ENCODE results near the gene RALBP1.
A peak's percentile ranks its signal among the peaks of the same experiment; 100 is the strongest.
"Not testable (repeated sequence)": the region's sequence is repeated elsewhere in the genome, so short reads cannot be mapped to it uniquely, and the experiment has no call there.

RALBP1 gene

DNA sequence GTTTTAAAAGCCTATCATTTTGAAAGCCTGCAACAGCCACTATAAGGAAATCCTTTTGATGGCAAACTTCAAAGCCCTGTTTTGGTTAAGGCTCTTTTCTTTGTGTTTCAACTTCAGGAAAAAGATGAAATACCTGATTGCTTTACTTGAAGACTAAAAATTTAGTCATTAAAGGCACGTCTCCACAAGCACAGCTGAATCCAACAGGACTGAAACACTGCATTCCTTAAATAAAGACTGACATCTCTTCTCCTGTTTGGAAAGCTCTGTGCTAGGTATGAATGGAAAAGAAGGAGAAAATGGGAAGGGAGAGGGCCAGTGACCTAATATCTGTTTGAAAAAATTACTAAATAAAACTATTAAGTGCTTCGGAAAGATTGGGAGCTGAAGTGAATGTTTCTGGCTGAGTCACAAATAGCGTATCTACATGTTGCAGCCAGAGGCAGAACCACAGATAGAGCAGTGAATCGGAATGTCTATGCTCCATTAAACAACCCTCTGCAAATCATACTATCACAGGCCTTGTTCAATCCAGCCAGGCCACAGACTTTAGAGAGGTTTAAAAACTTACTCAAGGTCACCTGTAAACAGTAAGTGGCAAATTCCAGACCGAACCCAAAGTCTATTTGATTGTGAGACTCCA is 21.1 kb upstream of the RALBP1 start:
- DNase-seq (ENCODE audit: low read depth): no peak

DNA sequence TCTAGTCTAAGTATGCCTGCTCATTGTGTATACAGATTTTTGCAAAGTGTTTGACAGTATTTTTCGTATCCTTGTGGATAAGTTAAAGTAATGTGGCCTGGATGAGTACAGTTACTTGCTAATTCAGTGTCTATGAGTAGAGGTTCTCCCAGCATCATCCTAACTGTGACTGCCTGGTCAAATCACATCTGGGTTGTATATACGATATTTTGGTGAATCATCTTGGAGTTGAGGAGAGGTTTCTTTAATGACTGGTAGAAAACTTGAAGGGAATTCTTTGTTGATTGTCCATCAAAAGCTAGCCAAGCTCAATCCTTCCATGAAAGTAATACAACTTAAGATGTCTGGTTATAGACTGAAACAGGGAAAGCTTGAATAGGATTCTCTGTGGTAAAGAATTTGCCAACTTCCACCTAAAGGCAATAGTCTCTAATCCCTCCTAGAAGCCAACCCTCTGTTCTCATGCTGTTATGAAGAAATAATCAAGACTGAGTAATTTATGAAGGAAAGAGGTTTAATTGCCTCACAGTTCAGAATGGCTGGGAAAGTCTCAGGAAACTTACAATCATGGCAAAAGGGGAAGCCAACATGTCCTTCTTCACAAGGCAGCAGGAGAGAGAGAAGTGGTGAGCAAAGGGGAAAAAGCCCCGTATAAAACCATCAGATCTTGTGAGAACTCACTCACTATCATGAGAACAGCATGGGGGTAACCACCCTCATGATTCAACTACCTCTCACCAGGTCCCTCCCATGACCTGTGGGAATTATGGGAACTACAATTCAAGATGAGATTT is 19.4 kb upstream of the RALBP1 start:
- no peak for DNase-seq (ENCODE audit: low read depth)

- no peak for DNase-seq (ENCODE audit: low read depth)
Measured at GRCh38 chr18:9466127-9466526, 9.2 kb upstream of the RALBP1 start.

- no peak for DNase-seq (ENCODE audit: low read depth)
Measured at GRCh38 chr18:9466846-9467245, 8.5 kb upstream of the RALBP1 start.

DNA sequence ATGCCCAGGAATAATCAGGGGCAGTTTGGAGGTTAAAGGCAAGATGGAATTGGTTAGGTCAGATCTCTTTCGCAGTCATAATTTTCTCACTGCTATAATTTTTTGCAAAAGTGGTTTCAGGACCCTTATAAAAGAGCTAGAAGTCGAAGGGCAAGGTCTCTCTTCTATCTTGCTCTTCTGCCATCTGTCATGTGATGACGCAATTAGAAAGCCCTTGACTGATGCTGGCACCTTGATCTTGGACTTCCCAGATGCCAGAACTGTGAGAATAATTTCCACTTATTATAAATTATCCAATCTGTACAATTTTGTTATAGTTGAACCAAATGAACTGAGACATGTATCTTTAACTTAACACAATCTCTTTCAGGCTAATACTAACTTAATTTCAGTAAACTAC is 6.3 kb upstream of the RALBP1 start:
- DNase-seq (ENCODE audit: low read depth): no peak

- DNase-seq (ENCODE audit: low read depth): no peak
Measured at GRCh38 chr18:9469685-9470084, 5.6 kb upstream of the RALBP1 start.

GRCh38 chr18:9474108-9474982 is 968 bp upstream of the RALBP1 start:
- no peak for DNase-seq (ENCODE audit: low read depth)

GRCh38 chr18:9475643-9476591 is 604 bp downstream of the RALBP1 start:
- peak; percentile 46 for DNase-seq (ENCODE audit: low read depth)

DNA sequence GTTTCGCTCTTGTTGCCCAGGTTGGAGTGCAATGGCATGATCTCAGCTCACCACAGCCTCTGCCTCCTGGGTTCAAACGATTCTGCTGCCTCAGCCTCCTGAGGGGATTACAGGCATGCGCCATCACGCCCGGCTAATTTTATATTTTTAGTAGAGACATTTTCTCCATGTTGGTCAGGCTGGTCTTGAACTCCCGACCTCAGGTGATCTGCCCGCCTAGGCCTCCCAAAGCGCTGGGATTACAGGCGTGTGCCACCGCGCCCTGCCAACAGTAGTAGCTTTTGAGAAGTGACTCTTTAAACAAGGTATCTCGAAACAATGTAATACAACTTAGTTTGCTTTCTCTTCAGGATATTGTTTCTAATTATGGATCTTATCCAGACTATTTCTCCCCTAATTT is 1.6 kb downstream of the RALBP1 start:
- DNase-seq (ENCODE audit: low read depth): not testable (repeated sequence)

DNA sequence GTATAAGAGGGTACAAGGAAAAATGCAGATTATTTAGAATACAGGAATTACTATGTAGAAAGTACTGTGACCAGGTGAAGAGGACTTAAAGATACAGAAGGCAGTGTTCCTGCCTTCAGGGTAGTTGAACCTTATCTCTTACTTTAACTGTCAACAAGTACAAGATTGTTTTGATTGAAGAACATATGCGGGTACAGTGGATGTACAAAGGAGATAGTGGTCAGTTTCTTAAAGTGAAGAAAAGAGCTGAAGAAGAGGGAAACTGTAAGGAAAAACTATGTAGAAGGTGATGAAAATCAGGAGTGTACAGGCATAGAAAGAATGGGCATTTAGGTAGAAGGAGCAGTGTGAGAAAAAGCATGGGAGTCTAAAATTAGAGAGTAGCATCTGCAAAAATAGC is 2.2 kb downstream of the RALBP1 start:
- no peak for DNase-seq (ENCODE audit: low read depth)

- no peak for DNase-seq (ENCODE audit: low read depth)
Measured at GRCh38 chr18:9478545-9478944, 3.2 kb downstream of the RALBP1 start.

DNA sequence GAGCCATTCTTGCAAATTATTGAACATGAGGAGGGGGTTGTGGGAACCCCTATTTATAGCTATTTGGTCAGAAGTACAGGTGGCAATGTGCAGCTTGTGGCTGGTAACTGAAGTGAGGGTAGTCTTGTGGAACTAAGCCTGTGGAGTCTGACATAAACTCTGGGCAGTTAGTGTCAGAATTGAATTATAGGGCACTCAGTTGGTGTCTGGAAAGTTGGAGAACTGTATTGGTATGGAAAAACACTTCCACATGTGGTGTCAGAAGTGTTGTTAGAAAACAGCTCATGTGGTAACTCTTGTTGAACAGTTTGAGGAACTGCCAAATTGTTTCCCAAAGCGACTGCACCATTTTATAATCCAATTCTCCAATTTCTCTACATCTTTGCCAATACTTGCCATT is 7.5 kb downstream of the RALBP1 start:
- no peak for DNase-seq (ENCODE audit: low read depth)

DNA sequence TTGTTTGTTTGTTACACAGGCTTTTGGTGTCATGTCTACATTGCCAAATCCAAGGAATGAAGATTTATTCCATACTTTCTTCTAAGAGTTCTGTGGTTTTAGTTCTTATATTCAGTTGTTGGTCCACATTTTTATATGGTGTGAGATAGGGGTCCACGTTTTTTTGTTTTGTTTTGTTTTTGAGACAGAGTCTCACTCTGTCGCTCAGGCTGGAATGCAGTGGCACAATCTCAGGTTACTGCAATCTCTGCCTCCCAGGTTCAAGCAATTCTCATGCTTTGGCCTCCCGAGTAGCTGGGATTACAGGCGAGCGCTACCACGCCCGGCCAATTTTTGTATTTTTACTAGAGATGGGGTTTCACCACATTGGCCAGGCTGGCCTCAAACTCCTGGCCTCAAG is 8.2 kb downstream of the RALBP1 start:
- DNase-seq (ENCODE audit: low read depth): no peak

DNA sequence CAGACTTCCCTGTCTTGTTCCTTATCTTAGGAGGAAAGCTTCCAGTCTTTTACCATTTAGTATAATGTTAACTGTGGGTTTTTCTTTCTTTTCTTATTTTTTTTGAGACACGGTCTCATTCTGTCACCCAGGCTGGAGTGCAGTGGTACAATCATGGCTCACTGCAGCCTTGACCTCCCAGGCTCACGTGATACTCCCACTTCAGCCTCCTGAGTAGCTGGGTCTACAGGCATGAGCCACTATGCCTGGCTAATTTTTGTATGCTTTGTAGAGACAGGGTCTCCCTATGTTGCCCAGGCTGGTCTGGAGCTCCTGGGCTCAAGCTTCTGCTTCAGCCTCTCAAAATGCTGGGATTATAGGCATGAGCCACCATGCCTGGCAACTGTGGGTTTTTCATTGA is 9.5 kb downstream of the RALBP1 start:
- DNase-seq (ENCODE audit: low read depth): not testable (repeated sequence)

GRCh38 chr18:9488538-9488937 is 13.2 kb downstream of the RALBP1 start:
- no peak for DNase-seq (ENCODE audit: low read depth)

GRCh38 chr18:9494778-9495331 is 19.5 kb downstream of the RALBP1 start:
- DNase-seq (ENCODE audit: low read depth): no peak

GRCh38 chr18:9495465-9495864 is 20.2 kb downstream of the RALBP1 start:
- no peak for DNase-seq (ENCODE audit: low read depth)

GRCh38 chr18:9495916-9496705 is 20.8 kb downstream of the RALBP1 start:
- DNase-seq (ENCODE audit: low read depth): no peak

DNA sequence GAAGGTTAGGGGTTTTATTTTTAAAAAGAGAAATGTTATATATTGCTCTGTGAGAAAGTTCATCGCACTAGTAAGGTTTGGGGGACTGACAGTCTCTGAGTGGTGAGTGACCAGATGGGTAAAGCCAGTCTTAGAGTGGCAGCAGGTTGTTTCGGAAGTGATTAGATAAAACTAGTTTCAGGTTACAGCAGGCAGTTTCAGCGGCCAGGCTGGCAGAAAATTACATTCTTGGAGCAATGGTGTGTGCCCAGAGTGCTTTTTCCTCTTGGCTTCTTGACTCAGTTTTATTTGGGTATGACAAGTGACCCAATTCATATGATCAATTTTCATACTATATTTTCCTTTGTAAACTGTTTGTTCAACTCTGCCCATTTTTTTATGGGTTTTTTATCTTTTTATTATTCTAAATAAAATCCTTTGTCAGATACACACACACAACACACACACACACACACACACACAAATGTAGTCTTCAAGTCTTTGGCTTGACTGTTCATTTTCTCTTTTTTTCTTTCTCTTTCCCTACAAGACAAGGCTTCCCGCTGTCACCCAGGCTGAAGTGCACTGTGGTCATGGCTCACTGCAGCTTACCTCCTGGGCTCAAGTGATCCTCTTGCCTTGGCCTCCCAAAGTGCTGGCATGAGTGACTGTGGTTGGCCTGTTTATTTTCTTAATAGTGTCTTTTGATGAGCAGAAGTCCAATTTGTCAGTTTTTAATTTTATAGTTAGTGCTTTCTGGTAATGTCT is 30.9 kb downstream of the RALBP1 start:
- DNase-seq (ENCODE audit: low read depth): no peak

Measured in activated T-cell treated with anti-CD3 and anti-CD28 coated beads for 24 hours (primary cell).